ENCODE results near the gene AHR. TPM values are rescaled to one million over a fixed set of nuclear protein-coding genes. Genes with fewer than 3 reads are reported as not detected.
"Not testable (repeated sequence)": the region's sequence is repeated elsewhere in the genome, so short reads cannot be mapped to it uniquely, and the experiment has no call there.

The AHR gene
- polyA plus RNA-seq, 4 donors = 31.9 to 62.3 (median 36.3) TPM

GRCh38 chr7:17371671-17372524 lies 73.4 kb downstream of the AHR start:
- DNase-seq (ENCODE audit: low read depth in 4 of 4, low spot score in 3 of 4) = no peak

GRCh38 chr7:17374157-17374556 lies 75.7 kb downstream of the AHR start:
- no peak for DNase-seq (ENCODE audit: low read depth in 4 of 4, low spot score in 3 of 4)

GRCh38 chr7:17374654-17375053 lies 76.2 kb downstream of the AHR start:
- DNase-seq (ENCODE audit: low read depth in 4 of 4, low spot score in 3 of 4) = no peak

- DNase-seq (ENCODE audit: low read depth in 4 of 4, low spot score in 3 of 4) = no peak
These were observed 78.1 kb downstream of the AHR start for GRCh38 chr7:17376595-17376994.

- DNase-seq (ENCODE audit: low read depth in 4 of 4, low spot score in 3 of 4) = no peak
These were observed 82.5 kb downstream of the AHR start for GRCh38 chr7:17380736-17381662.

GRCh38 chr7:17382408-17383354 lies 84.2 kb downstream of the AHR start:
- not testable (repeated sequence) for DNase-seq (ENCODE audit: low read depth in 4 of 4, low spot score in 3 of 4)

- no peak for DNase-seq (ENCODE audit: low read depth in 4 of 4, low spot score in 3 of 4)
These were observed 85.9 kb downstream of the AHR start for GRCh38 chr7:17384400-17384799.

- DNase-seq (ENCODE audit: low read depth in 4 of 4, low spot score in 3 of 4) = no peak
These were observed 87.2 kb downstream of the AHR start for GRCh38 chr7:17385612-17386011.

- no peak for DNase-seq (ENCODE audit: low read depth in 4 of 4, low spot score in 3 of 4)
These were observed 91.9 kb downstream of the AHR start for GRCh38 chr7:17390392-17390791.

- no peak for DNase-seq (ENCODE audit: low read depth in 4 of 4, low spot score in 3 of 4)
These were observed 92.9 kb downstream of the AHR start for GRCh38 chr7:17391366-17391765.

- no peak for DNase-seq (ENCODE audit: low read depth in 4 of 4, low spot score in 3 of 4)
These were observed 94.4 kb downstream of the AHR start for GRCh38 chr7:17392846-17393245.

GRCh38 chr7:17394563-17394962 lies 96.1 kb downstream of the AHR start:
- not testable (repeated sequence) for DNase-seq (ENCODE audit: low read depth in 4 of 4, low spot score in 3 of 4)

All from right renal pelvis (tissue), 4 donors.